ENCODE results near the gene RYR2. TPM values are rescaled to one million over a fixed set of nuclear protein-coding genes. Genes with fewer than 3 reads are reported as not detected.

RYR2 gene
- polyA plus RNA-seq, 2 of the 4 experiments (the other 2 are of a cell fraction): 0.06 TPM; not detected in 1

DNA sequence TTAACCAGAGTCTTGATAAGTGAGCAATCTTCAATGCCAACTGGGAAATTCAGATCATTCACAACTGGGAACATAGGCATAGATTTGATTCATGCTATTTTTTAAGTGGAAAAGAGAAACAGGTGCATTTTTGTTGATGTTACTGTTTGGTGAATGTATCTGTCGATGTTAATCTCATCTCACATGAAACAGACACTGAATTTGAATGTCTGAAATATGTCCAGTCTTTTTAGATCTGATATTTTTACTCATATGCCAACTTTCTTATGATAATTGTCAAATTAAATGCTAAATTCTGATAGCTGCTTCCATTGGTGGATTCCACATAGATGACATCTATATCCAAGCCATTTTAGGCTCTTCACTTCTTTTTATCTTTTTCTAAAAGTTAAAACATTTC, 213.1 kb downstream of the RYR2 start:
- Histone ChIP-seq H3K4me2 (no peak overlapping the region), H3K9me3 (no peaks in the 10 kb centered on the region), H3K4me3 (no peak overlapping the region), H3K27ac (no peak overlapping the region), H3K4me1 (no peaks in the 10 kb centered on the region)
- ATAC-seq (no peak), DNase-seq (ENCODE audit: low read depth in 1 of 2, low spot score in 1 of 2) (no peak), FAIRE-seq (no peak)
- WGBS (ENCODE audit: missing lambda C conversion rate): 0% methylated on average over 1 of the region's 1 CpG
- ChIA-PET POLR2A (no interaction called here), CTCF (no interaction called here)
- TF ChIP-seq CHD2 (IDR thresholded peaks at IDR 0.05; ENCODE audit: low read length, partially characterized antibody): no peak
- no peak for TF ChIP-seq ZNF302 (CRISPR knock-in tag; IDR thresholded peaks at IDR 0.05)
- TF ChIP-seq JUN (IDR thresholded peaks at IDR 0.05): no peak
- no peak for TF ChIP-seq GATA3 (IDR thresholded peaks at IDR 0.05; ENCODE audit: borderline replicate concordance)
- no peak for TF ChIP-seq JUNB (IDR thresholded peaks at IDR 0.05)
- TF ChIP-seq HOXA7 (CRISPR knock-in tag; IDR thresholded peaks at IDR 0.05): no peak
- no peak for TF ChIP-seq CBX2 (IDR thresholded peaks at IDR 0.05; ENCODE audit: borderline replicate concordance, low read depth)
- TF ChIP-seq ZFP36 (IDR thresholded peaks at IDR 0.05; ENCODE audit: borderline replicate concordance, partially characterized antibody): no peak
- no peak for TF ChIP-seq NPAS2 (CRISPR knock-in tag; IDR thresholded peaks at IDR 0.05; ENCODE audit: borderline replicate concordance)
- no peak for TF ChIP-seq MAX (IDR thresholded peaks at IDR 0.05)
- no peak for TF ChIP-seq HOXB5 (CRISPR knock-in tag; IDR thresholded peaks at IDR 0.05)
- no peak for TF ChIP-seq ZSCAN20 (CRISPR knock-in tag; IDR thresholded peaks at IDR 0.05)
- no peak for TF ChIP-seq NR3C1 (IDR thresholded peaks at IDR 0.05)
- TF ChIP-seq KDM5A (IDR thresholded peaks at IDR 0.05): no peak
- no peak for TF ChIP-seq HDAC2 (IDR thresholded peaks at IDR 0.05)
- TF ChIP-seq, protein P1, sequence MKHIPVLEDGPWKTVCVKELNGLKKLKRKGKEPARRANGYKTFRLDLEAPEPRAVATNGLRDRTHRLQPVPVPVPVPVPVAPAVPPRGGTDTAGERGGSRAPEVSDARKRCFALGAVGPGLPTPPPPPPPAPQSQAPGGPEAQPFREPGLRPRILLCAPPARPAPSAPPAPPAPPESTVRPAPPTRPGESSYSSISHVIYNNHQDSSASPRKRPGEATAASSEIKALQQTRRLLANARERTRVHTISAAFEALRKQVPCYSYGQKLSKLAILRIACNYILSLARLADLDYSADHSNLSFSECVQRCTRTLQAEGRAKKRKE (CRISPR knock-in tag; IDR thresholded peaks at IDR 0.05; ENCODE audit: low read depth): no peak
- no peak for TF ChIP-seq FOSL2 (IDR thresholded peaks at IDR 0.05)
- TF ChIP-seq FOSL2 (CRISPR knock-in tag; IDR thresholded peaks at IDR 0.05): no peak
- no peak for TF ChIP-seq CBX8 (IDR thresholded peaks at IDR 0.05)

- ATAC-seq (no peak), FAIRE-seq (no peak), DNase-seq (ENCODE audit: low read depth in 1 of 2, low spot score in 1 of 2) (no peak)
- no peak overlapping the region for H3K4me3 ChIP-seq
- H3K4me1 ChIP-seq: no peaks in the 10 kb centered on the region
- TF ChIP-seq CBX8 (IDR thresholded peaks at IDR 0.05): no peak
- no peak for TF ChIP-seq EP300 (IDR thresholded peaks at IDR 0.05)
- no peak for TF ChIP-seq ZSCAN20 (CRISPR knock-in tag; IDR thresholded peaks at IDR 0.05)
- no peak for TF ChIP-seq JUNB (IDR thresholded peaks at IDR 0.05)
- TF ChIP-seq, protein P1 (CRISPR knock-in tag; IDR thresholded peaks at IDR 0.05; ENCODE audit: low read depth): no peak
- no peak for TF ChIP-seq ESRRA (IDR thresholded peaks at IDR 0.05; ENCODE audit: borderline replicate concordance, low read length)
- no peak for TF ChIP-seq CHD2 (IDR thresholded peaks at IDR 0.05; ENCODE audit: low read length, partially characterized antibody)
- TF ChIP-seq FOSB (CRISPR knock-in tag; IDR thresholded peaks at IDR 0.05): no peak
- TF ChIP-seq HOXB13 (CRISPR knock-in tag; IDR thresholded peaks at IDR 0.05; ENCODE audit: low read depth): no peak
- TF ChIP-seq NPAS2 (CRISPR knock-in tag; IDR thresholded peaks at IDR 0.05; ENCODE audit: borderline replicate concordance): no peak
- TF ChIP-seq POLR2A (IDR thresholded peaks at IDR 0.05; ENCODE audit: low read length): no peak
- TF ChIP-seq RNF2 (IDR thresholded peaks at IDR 0.05; ENCODE audit: borderline replicate concordance, low read depth): no peak
- TF ChIP-seq CBX2 (IDR thresholded peaks at IDR 0.05; ENCODE audit: borderline replicate concordance, low read depth): no peak
- no peak for TF ChIP-seq RCOR1 (IDR thresholded peaks at IDR 0.05; ENCODE audit: low read depth, low read length)
- H3K4me2 ChIP-seq: no peak overlapping the region
- no peaks in the 10 kb centered on the region for H3K9me3 ChIP-seq
- H3K27ac ChIP-seq: no peak overlapping the region
- CTCF ChIA-PET: no interaction called here
- POLR2A ChIA-PET: no interaction called here
Measured at GRCh38 chr1:237258871-237259270, 216.9 kb downstream of the RYR2 start.

GRCh38 chr1:237261198-237261597, 219.2 kb downstream of the RYR2 start:
- ChIA-PET POLR2A (no interaction called here), CTCF (no interaction called here)
- FAIRE-seq (no peak), DNase-seq (ENCODE audit: low read depth in 1 of 2, low spot score in 1 of 2) (no peak), ATAC-seq (no peak)
- Histone ChIP-seq H3K9me3 (no peaks in the 10 kb centered on the region), H3K4me2 (no peak overlapping the region), H3K27ac (no peak overlapping the region), H3K4me1 (no peaks in the 10 kb centered on the region), H3K4me3 (no peak overlapping the region)
- TF ChIP-seq RCOR1 (IDR thresholded peaks at IDR 0.05; ENCODE audit: low read depth, low read length) (no peak), KDM1A (IDR thresholded peaks at IDR 0.05; ENCODE audit: low read depth) (no peak), PHF8 (IDR thresholded peaks at IDR 0.05; ENCODE audit: borderline replicate concordance, low read depth) (no peak), ESRRA (IDR thresholded peaks at IDR 0.05; ENCODE audit: borderline replicate concordance, low read length) (no peak), BHLHE40 (IDR thresholded peaks at IDR 0.05; ENCODE audit: low read depth, low read length) (no peak), NPAS2 (CRISPR knock-in tag; IDR thresholded peaks at IDR 0.05; ENCODE audit: borderline replicate concordance) (no peak), CHD2 (IDR thresholded peaks at IDR 0.05; ENCODE audit: low read length, partially characterized antibody) (no peak), POLR2AphosphoS2 (conservative IDR thresholded peaks at IDR 0.05; ENCODE audit: low read length) (no peak), CBX8 (IDR thresholded peaks at IDR 0.05) (no peak), RFX5 (IDR thresholded peaks at IDR 0.05) (no peak), POLR2A (IDR thresholded peaks at IDR 0.05; ENCODE audit: low read length) (no peak), RAD21 (conservative IDR thresholded peaks at IDR 0.05 in 1 of 2, IDR thresholded peaks at IDR 0.05 in 1 of 2) (no peak)
- WGBS (ENCODE audit: missing lambda C conversion rate): 9% methylated on average over 4 of the region's 4 CpGs

All from A549 (cell line).